GM12878 (cell line): Measurements from ENCODE around the gene ALG11. TPM values are rescaled to one million over a fixed set of nuclear protein-coding genes. Genes with fewer than 3 reads are reported as not detected.

Source experiments
- ATAC-seq: fragments of 200-7000 bp; cut with Tn5 transposase; 3 replicates; pipeline ENCODE4 v1.9.1; 2020; ENCODE audit warnings: mild to moderate bottlenecking, moderate library complexity
- BruUV-seq: library from RNA; stranded (reverse); fragments of 400-500 nt; replicated peaks from 2 replicates; lab custom pipeline; 2021; lab: Mats Ljungman, UMichigan
- CTCF ChIA-PET: fragments of 300-600 bp; sonication (Branson Sonifier 250); formaldehyde crosslinking; extraction: SDS; loops from one replicate; lab custom pipeline; 2021; ENCODE audit warnings: inconsistent platforms; lab: Yijun Ruan, JAX
- POLR2A ChIA-PET: fragments of 350-600 bp; formaldehyde crosslinking; extraction: SDS; loops from one replicate; lab custom pipeline; 2021; ENCODE audit warnings: inconsistent platforms; lab: Charles Lee
- RAD21 ChIA-PET: fragments of 300-600 bp; sonication (Branson Sonifier 250); formaldehyde crosslinking; loops from one replicate; lab custom pipeline; 2023; ENCODE audit warnings: antibody characterized with exemption; ENCODE audit not compliant: unreplicated experiment; lab: Charles Lee
- SMC1A ChIA-PET: fragments of 300-600 bp; sonication (Branson Sonifier 250); formaldehyde crosslinking; loops from one replicate; lab custom pipeline; 2023; ENCODE audit not compliant: unreplicated experiment, uncharacterized antibody; lab: Charles Lee
- DNase-seq: peaks from one replicate; pipeline ENCODE4 v3.0.0-alpha.2; 2011; ENCODE audit warnings: low read depth, low spot score
- FAIRE-seq: peaks from 3 replicates; lab custom pipeline; 2011; peaks lifted over from hg19 to GRCh38; lab: Jason Lieb, UNC
- H2AFZ ChIP-seq: 2 replicates; pipeline ENCODE4 v1.6.0; 2011; ENCODE audit warnings: low read depth, low read length, control low read depth; ENCODE audit not compliant: control insufficient read depth
- H3K27ac ChIP-seq: 2 replicates; pipeline ENCODE4 v1.5.1; 2011; ENCODE audit warnings: control low read depth; ENCODE audit not compliant: control insufficient read depth, insufficient read depth
- H3K27me3 ChIP-seq, 2 experiments: replicated peaks in 1 of 2; 2 replicates each; pipeline versions ENCODE4 v1.6.0 to v1.6.1; 2011; ENCODE audit warnings: low read length in 1 of 2; ENCODE audit not compliant: control insufficient read depth in 2 of 2, insufficient read depth in 2 of 2
- H3K36me3 ChIP-seq, 2 experiments: 2 replicates each; pipeline ENCODE4 v1.5.1; 2011; ENCODE audit warnings: low read length in 1 of 2; ENCODE audit not compliant: control insufficient read depth in 2 of 2, insufficient read depth in 2 of 2
- H3K4me1 ChIP-seq: 2 replicates; pipeline ENCODE4 v1.6.1; 2011; ENCODE audit warnings: mild to moderate bottlenecking, low read length, moderate library complexity, mixed read lengths; ENCODE audit not compliant: control insufficient read depth, insufficient read depth
- H3K4me2 ChIP-seq: 2 replicates; pipeline ENCODE4 v1.6.0; 2011; ENCODE audit warnings: control low read depth; ENCODE audit not compliant: control insufficient read depth, insufficient read depth
- H3K4me3 ChIP-seq: fragments of 200-600 bp; sonication (generic); 2 replicates; pipeline ENCODE4 v1.5.1; 2016
- H3K79me2 ChIP-seq: 2 replicates; pipeline ENCODE4 v1.6.0; 2011; ENCODE audit warnings: low read length; ENCODE audit not compliant: control insufficient read depth, insufficient read depth
- H3K9ac ChIP-seq: 2 replicates; pipeline ENCODE4 v1.8.0; 2011; ENCODE audit warnings: low read length, control low read depth, mixed read lengths; ENCODE audit not compliant: control insufficient read depth, insufficient read depth
- H3K9me3 ChIP-seq: replicated peaks from 3 replicates; pipeline ENCODE4 v1.5.1; 2011; ENCODE audit warnings: mild to moderate bottlenecking, low read length; ENCODE audit not compliant: control insufficient read depth, insufficient read depth
- H4K20me1 ChIP-seq: 2 replicates; pipeline ENCODE4 v1.6.0; 2011; ENCODE audit not compliant: control insufficient read depth, insufficient read depth
- ASH2L ChIP-seq: fragments of 300-600, 200-600 bp; sonication (generic); IDR thresholded peaks from 2 replicates; pipeline ENCODE4 v1.6.1; 2017; ENCODE audit warnings: low read depth, mild to moderate bottlenecking, borderline replicate concordance
- ATF2 ChIP-seq: IDR thresholded peaks from 2 replicates; pipeline ENCODE4 v1.6.1; 2012; ENCODE audit warnings: low read length, inconsistent platforms
- BHLHE40 ChIP-seq, 2 experiments: fragments of 450-650 bp in 1 of 2; IDR thresholded peaks; 2 replicates each; pipeline ENCODE4 v1.6.1; 2011 to 2017; ENCODE audit warnings: low read depth in 2 of 2, borderline replicate concordance in 1 of 2, improper control_type of control experiment in 1 of 2, low read length in 1 of 2, mild to moderate bottlenecking in 1 of 2
- CBX3 ChIP-seq: fragments of 200-600 bp; sonication (generic); IDR thresholded peaks from 2 replicates; pipeline ENCODE4 v1.6.1; 2016; ENCODE audit warnings: low read depth, borderline replicate concordance
- CHD2 ChIP-seq: IDR thresholded peaks from 2 replicates; pipeline ENCODE4 v1.6.1; 2011; ENCODE audit warnings: low read depth, low read length, improper control_type of control experiment, borderline replicate concordance
- EGR1 ChIP-seq, 2 experiments: IDR thresholded peaks; 1 replicate in 1 of 2; 2 replicates in 1 of 2; pipeline ENCODE4 v1.6.1; 2011 to 2012; ENCODE audit warnings: low read depth in 2 of 2, low read length in 2 of 2, borderline replicate concordance in 1 of 2, mild to moderate bottlenecking in 1 of 2, moderate library complexity in 1 of 2
- EP300 ChIP-seq, 2 experiments: fragments of 150-350 bp in 1 of 2; IDR thresholded peaks; 2 replicates each; pipeline ENCODE4 v1.6.1; 2011 to 2012; ENCODE audit warnings: low read depth in 2 of 2, low read length in 2 of 2, borderline replicate concordance in 1 of 2, improper control_type of control experiment in 1 of 2, inconsistent platforms in 1 of 2; ENCODE audit not compliant: control insufficient read depth in 1 of 2
- ETV6 ChIP-seq, 2 experiments: fragments of 450-650 bp in 1 of 2; IDR thresholded peaks in 1 of 2; conservative IDR thresholded peaks in 1 of 2; 2 replicates each; pipeline ENCODE4 v1.6.1; 2014; ENCODE audit warnings: antibody characterized with exemption in 1 of 2, borderline replicate concordance in 1 of 2, low read depth in 1 of 2, mild to moderate bottlenecking in 1 of 2, moderate library complexity in 1 of 2
- FOXM1 ChIP-seq: IDR thresholded peaks from 2 replicates; pipeline ENCODE4 v1.6.1; 2012; ENCODE audit warnings: low read depth, mild to moderate bottlenecking, inconsistent platforms, low read length, moderate library complexity
- HDAC6 ChIP-seq: fragments of 200-600 bp; sonication (generic); IDR thresholded peaks from one replicate; pipeline ENCODE4 v1.8.0; 2017; ENCODE audit warnings: antibody characterized with exemption; ENCODE audit not compliant: unreplicated experiment
- IRF4 ChIP-seq: IDR thresholded peaks from 2 replicates; pipeline ENCODE4 v1.6.1; 2011; ENCODE audit warnings: low read depth, low read length
- KAT2A ChIP-seq: conservative IDR thresholded peaks from 2 replicates; pipeline ENCODE4 v1.6.1; 2011; ENCODE audit warnings: low read depth, low read length; ENCODE audit not compliant: control insufficient read depth
- NRF1 ChIP-seq: conservative IDR thresholded peaks from 2 replicates; pipeline ENCODE4 v1.6.1; 2011; ENCODE audit warnings: mild to moderate bottlenecking, low read depth, low read length, improper control_type of control experiment
- PBX3 ChIP-seq: IDR thresholded peaks from 2 replicates; pipeline ENCODE4 v1.6.1; 2011; ENCODE audit warnings: mild to moderate bottlenecking, low read depth, low read length, moderate library complexity; ENCODE audit not compliant: insufficient replicate concordance
- RCOR1 ChIP-seq: conservative IDR thresholded peaks from 2 replicates; pipeline ENCODE4 v1.6.1; 2012; ENCODE audit warnings: low read depth, low read length, improper control_type of control experiment
- RUNX3 ChIP-seq: IDR thresholded peaks from 2 replicates; pipeline ENCODE4 v1.6.1; 2012; ENCODE audit warnings: low read length, inconsistent platforms
- SMARCA5 ChIP-seq: fragments of 450-650 bp; IDR thresholded peaks from 2 replicates; pipeline ENCODE4 v1.6.1; 2017; ENCODE audit warnings: mild to moderate bottlenecking
- SREBF2 ChIP-seq: IDR thresholded peaks from 2 replicates; pipeline ENCODE4 v1.6.1; 2012; ENCODE audit warnings: mild to moderate bottlenecking, low read length
- TCF12 ChIP-seq: IDR thresholded peaks from 2 replicates; pipeline ENCODE4 v1.6.1; 2011; ENCODE audit warnings: low read depth, mild to moderate bottlenecking, low read length
- ZBTB33 ChIP-seq: fragments of 450-650 bp; IDR thresholded peaks from 2 replicates; pipeline ENCODE4 v1.6.1; 2017; ENCODE audit warnings: mild to moderate bottlenecking
- WGBS: methylation state at CpG from one replicate; pipeline ENCODE4 v1.1.6; 2016; ENCODE audit warnings: low lambda C conversion rate; ENCODE audit not compliant: insufficient replicate concordance, insufficient coverage; ENCODE audit errors: missing lambda C conversion rate; 5-methylcytosine and 5-hydroxymethylcytosine counted together
- in situ Hi-C: fragments of 300-500 bp; cut with MboI; formaldehyde crosslinking; loops from 9 replicates; pipeline ENCODE4 v1.14.3; 2018; ENCODE audit warnings: mixed read lengths
- intact Hi-C: fragments of 100-400 bp; cut with micrococcal nuclease; formaldehyde crosslinking; loops from one replicate; pipeline ENCODE4 v1.14.2; 2022; ENCODE audit not compliant: unreplicated experiment
- polyA plus RNA-seq, 11 experiments: library from polyadenylated mRNA; depleted of rRNA in 4 of 11; unstranded in 6 of 11; stranded (reverse) in 5 of 11; fragments of >200 nt; fragmentation: Nextera tagmentation in 4 of 11; fragmentation: Illumina TruSeq in 1 of 11; extraction: Ambion mirVana in 4 of 11; extraction: Trizol in 1 of 11; gene quantifications; 1 replicate in 1 of 11; 2 replicates in 10 of 11; pipeline versions ENCODE4 v1.2.1 to v1.2.3, GENCODE V29; 2011 to 2016; ENCODE audit warnings: inconsistent platforms in 2 of 11, missing spikeins in 2 of 11, low read depth in 1 of 11
- total RNA-seq, 4 experiments: library from RNA; depleted of rRNA in 3 of 4; stranded (reverse); fragments of >200 nt in 3 of 4; fragmentation: Illumina TruSeq in 1 of 4; extraction: Trizol in 1 of 4; gene quantifications; 2 replicates each; pipeline versions ENCODE4 v1.2.1 to v1.2.3, GENCODE V29; 2013 to 2021

The ALG11 gene
- total and polyA plus RNA-seq, 10 of the 15 experiments (the other 5 are each of a cell fraction or from before 2014, with no cell fraction given), result 8.4 to 27.7 (median 15.6) TPM

GRCh38 chr13:52002361-52002760, 9.8 kb upstream of the ALG11 start:
- no peak overlapping the region for H2AFZ ChIP-seq
- TF ChIP-seq PBX3 (no peak), ZBTB33 (no peak), FOXM1 (no peak), TCF12 (no peak), CHD2 (no peak), EGR1 (IDR thresholded peaks at IDR 0.05; ENCODE audit: borderline replicate concordance in 1 of 2, low read depth in 2 of 2, low read length in 2 of 2) (no peak), SREBF2 (no peak), CBX3 (no peak), IRF4 (no peak), SMARCA5 (no peak), EP300 (IDR thresholded peaks at IDR 0.05; ENCODE audit: borderline replicate concordance in 1 of 2, control insufficient read depth in 1 of 2, low read depth in 2 of 2, low read length in 2 of 2) (no peak), ATF2 (no peak), RCOR1 (no peak), KAT2A (no peak), BHLHE40 (IDR thresholded peaks at IDR 0.05; ENCODE audit: borderline replicate concordance in 1 of 2, low read depth in 2 of 2, low read length in 1 of 2) (no peak), RUNX3 (no peak), ETV6 (conservative IDR thresholded peaks at IDR 0.05 in 1 of 2, IDR thresholded peaks at IDR 0.05 in 1 of 2; ENCODE audit: borderline replicate concordance in 1 of 2, low read depth in 1 of 2) (no peak), HDAC6 (no peak), ASH2L (no peak), NRF1 (no peak)
- ATAC-seq, result no peak
- no TSS peak for BruUV-seq
- H3K9me3 ChIP-seq, result no peaks in the 10 kb centered on the region
- H3K4me3 ChIP-seq, result no peak overlapping the region
- H3K4me2 ChIP-seq, result no peak overlapping the region
- no peaks in the 10 kb centered on the region for H4K20me1 ChIP-seq
- POLR2A ChIA-PET, result no interaction called here
- CTCF ChIA-PET, result interaction anchor here (1.1 to 5.5 kb wide), 8 partner anchors 10 to 199 kb away, joined by 3 to 36 read pairs (median 4); no protein-coding TSS in a partner anchor
- RAD21 ChIA-PET, result interaction anchor here (0.9 kb wide), 1 partner anchor 38 kb away, joined by 3 read pairs; no protein-coding TSS in a partner anchor
- in situ Hi-C loops (no loop called here), intact Hi-C loops (loop anchor here (5.0 kb wide), 1 partner anchor 235 kb away; no protein-coding TSS in a partner anchor)
- no peaks in the 10 kb centered on the region for H3K79me2 ChIP-seq
- H3K4me1 ChIP-seq, result no peaks in the 10 kb centered on the region
- no peak for FAIRE-seq
- no peak overlapping the region for H3K9ac ChIP-seq
- no peaks in the 10 kb centered on the region for H3K36me3 ChIP-seq
- DNase-seq, result no peak
- no peak overlapping the region for H3K27ac ChIP-seq
- peaks cover 2 to 4% of the 10 kb centered on the region in 2 experiments; a peak in 3 of 4 replicates for H3K27me3 ChIP-seq
- WGBS, result 3% methylated on average over 4 of the region's 4 CpGs
- SMC1A ChIA-PET, result interaction anchor here (0.8 to 2.1 kb wide), 3 partner anchors 28 to 125 kb away, joined by 4 to 5 read pairs (median 4); no protein-coding TSS in a partner anchor
